ENCODE data around the gene UEVLD. TPM values are rescaled to one million over a fixed set of nuclear protein-coding genes. Genes with fewer than 3 reads are reported as not detected.

UEVLD gene
- total RNA-seq, 1 experiment from 2014 or later, result 15.9 TPM

DNA sequence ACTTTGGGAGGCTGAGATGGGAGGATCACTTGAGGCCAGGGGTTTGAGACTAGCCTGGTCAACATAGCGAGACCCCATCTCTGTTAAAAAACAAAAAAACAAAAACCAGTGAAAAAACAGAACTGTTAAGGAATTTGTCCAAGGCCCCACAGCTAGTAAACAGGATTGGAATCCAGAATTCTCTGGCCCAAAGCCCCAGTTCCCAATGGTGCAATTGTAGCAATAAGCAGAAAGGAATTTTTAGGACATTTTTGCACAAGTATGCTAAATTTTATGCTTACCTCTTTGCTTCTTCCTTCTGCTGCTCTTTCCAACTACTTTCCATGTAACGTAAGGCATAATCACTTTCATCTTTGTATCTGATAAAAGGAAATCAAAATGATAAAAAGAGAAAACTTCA is 22.7 kb upstream of the UEVLD start:
- intact Hi-C loops (cut with micrococcal nuclease; ENCODE audit: unreplicated experiment), result no loop called here
- BruUV-seq (replicated peaks), result no TSS peak
- H3K9me3 Mint-ChIP-seq (ENCODE audit: unreplicated experiment), result no peaks in the 10 kb centered on the region
- POLR2A ChIA-PET, result no interaction called here
- no peak overlapping the region for H3K27ac Mint-ChIP-seq (ENCODE audit: unreplicated experiment)
- peaks cover 54% of the 10 kb centered on the region for H3K36me3 Mint-ChIP-seq (ENCODE audit: insufficient read depth, unreplicated experiment)
- CTCF ChIA-PET, result no interaction called here
- peaks cover 3% of the 10 kb centered on the region; the same call in 1 of the 2 replicates for H3K36me3 ChIP-seq (ENCODE audit: control insufficient read depth, insufficient read depth, low read length)
- H3K27me3 ChIP-seq (replicated peaks; ENCODE audit: control insufficient read depth, insufficient read depth, low read length), result no peaks in the 10 kb centered on the region
- DNase-seq, result no peak
- H3K4me3 ChIP-seq (ENCODE audit: low read depth, low read length), result no peak overlapping the region
- no peaks in the 10 kb centered on the region for H3K27me3 Mint-ChIP-seq (ENCODE audit: insufficient read depth, unreplicated experiment)
- TF ChIP-seq, protein P1, sequence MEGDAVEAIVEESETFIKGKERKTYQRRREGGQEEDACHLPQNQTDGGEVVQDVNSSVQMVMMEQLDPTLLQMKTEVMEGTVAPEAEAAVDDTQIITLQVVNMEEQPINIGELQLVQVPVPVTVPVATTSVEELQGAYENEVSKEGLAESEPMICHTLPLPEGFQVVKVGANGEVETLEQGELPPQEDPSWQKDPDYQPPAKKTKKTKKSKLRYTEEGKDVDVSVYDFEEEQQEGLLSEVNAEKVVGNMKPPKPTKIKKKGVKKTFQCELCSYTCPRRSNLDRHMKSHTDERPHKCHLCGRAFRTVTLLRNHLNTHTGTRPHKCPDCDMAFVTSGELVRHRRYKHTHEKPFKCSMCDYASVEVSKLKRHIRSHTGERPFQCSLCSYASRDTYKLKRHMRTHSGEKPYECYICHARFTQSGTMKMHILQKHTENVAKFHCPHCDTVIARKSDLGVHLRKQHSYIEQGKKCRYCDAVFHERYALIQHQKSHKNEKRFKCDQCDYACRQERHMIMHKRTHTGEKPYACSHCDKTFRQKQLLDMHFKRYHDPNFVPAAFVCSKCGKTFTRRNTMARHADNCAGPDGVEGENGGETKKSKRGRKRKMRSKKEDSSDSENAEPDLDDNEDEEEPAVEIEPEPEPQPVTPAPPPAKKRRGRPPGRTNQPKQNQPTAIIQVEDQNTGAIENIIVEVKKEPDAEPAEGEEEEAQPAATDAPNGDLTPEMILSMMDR (IDR thresholded peaks at IDR 0.05; ENCODE audit: insufficient read depth in 1 of 2, low read depth in 1 of 2, low read length in 1 of 2, severe bottlenecking in 1 of 2, unreplicated experiment in 1 of 2), result no peak
- no peaks in the 10 kb centered on the region for H3K9me3 ChIP-seq
- no peak overlapping the region for H3K4me3 Mint-ChIP-seq (ENCODE audit: unreplicated experiment)
- no peaks in the 10 kb centered on the region for H3K4me1 Mint-ChIP-seq (ENCODE audit: low read depth, unreplicated experiment)
- H3K4me1 ChIP-seq, result no peaks in the 10 kb centered on the region

DNA sequence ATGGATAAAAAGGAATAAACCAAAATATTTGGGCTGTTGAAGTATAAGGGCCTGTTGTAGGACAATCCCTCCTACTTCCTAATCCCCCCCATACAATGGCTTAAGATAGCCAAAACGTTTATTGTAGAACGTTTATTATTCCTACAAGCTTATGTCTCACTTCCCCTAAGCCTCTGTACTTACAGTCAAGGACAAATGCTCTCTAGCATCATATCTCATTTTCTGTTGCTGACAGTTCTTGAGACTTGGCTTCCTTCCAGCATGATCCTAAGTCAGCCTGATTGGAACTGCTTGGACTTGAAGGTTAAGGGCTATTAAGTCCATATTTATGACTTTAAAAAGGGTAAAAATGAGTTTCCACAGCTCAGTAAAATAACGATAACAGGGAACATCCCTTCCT is 19.8 kb upstream of the UEVLD start:
- CTCF ChIA-PET, result no interaction called here
- BruUV-seq (replicated peaks), result no TSS peak
- Histone ChIP-seq H3K36me3 (ENCODE audit: control insufficient read depth, insufficient read depth, low read length) (peaks cover 4% of the 10 kb centered on the region; the same call in 1 of the 2 replicates), H3K9me3 (no peaks in the 10 kb centered on the region), H3K27me3 (replicated peaks; ENCODE audit: control insufficient read depth, insufficient read depth, low read length) (no peaks in the 10 kb centered on the region), H3K4me3 (ENCODE audit: low read depth, low read length) (no peak overlapping the region), H3K4me1 (no peaks in the 10 kb centered on the region)
- TF ChIP-seq, protein P1 (IDR thresholded peaks at IDR 0.05; ENCODE audit: insufficient read depth in 1 of 2, low read depth in 1 of 2, low read length in 1 of 2, severe bottlenecking in 1 of 2, unreplicated experiment in 1 of 2), result no peak
- Mint-ChIP-seq H3K4me1 (ENCODE audit: low read depth, unreplicated experiment) (no peaks in the 10 kb centered on the region), H3K4me3 (ENCODE audit: unreplicated experiment) (no peak overlapping the region), H3K27ac (ENCODE audit: unreplicated experiment) (no peak overlapping the region), H3K27me3 (ENCODE audit: insufficient read depth, unreplicated experiment) (no peaks in the 10 kb centered on the region), H3K36me3 (ENCODE audit: insufficient read depth, unreplicated experiment) (peaks cover 57% of the 10 kb centered on the region), H3K9me3 (ENCODE audit: unreplicated experiment) (no peaks in the 10 kb centered on the region)
- POLR2A ChIA-PET, result interaction anchor here (0.6 kb wide), 1 partner anchor 38 kb away, joined by 3 read pairs; no protein-coding TSS in a partner anchor
- DNase-seq, result no peak
- intact Hi-C loops (cut with micrococcal nuclease; ENCODE audit: unreplicated experiment), result no loop called here

DNA sequence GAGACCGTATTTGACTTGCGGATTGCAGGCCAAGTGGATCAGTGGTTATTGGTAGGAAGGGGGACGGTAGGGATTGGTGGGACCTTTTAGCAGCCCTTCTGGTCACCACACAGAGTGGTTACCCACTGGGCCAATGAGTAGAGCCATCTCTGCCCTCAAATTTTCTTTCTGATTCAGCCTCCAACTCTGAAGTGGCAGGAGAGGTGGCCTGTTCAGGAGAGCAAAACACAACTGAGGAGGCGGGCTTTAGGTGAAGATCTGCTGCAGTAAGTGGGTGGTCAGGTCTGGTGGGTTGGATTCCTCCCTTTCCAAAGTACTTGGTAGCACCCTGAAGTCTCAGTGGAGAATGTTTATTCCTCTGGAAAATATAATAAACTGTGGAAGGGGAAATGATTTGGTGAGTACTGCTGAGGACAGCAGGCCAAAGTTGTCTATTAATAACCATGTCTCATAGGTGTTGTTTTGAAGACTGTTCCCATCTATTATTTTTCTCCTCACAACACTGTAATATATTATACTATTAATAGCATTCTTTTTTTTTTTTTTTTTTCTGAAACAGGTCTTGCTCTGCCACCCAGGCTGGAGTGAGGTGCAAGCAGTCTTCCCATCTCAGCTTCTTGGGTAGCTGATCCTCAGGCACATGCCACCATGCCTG is 12.5 kb upstream of the UEVLD start:
- BruUV-seq (replicated peaks), result no TSS peak
- POLR2A ChIA-PET, result no interaction called here
- no peak overlapping the region for H3K27ac Mint-ChIP-seq (ENCODE audit: unreplicated experiment)

More for the DNA sequence above, 12.5 kb upstream of the UEVLD start:
- Histone ChIP-seq H3K4me1 (no peaks in the 10 kb centered on the region), H3K36me3 (ENCODE audit: control insufficient read depth, insufficient read depth, low read length) (peaks cover 2% of the 10 kb centered on the region; the same call in 1 of the 2 replicates), H3K4me3 (ENCODE audit: low read depth, low read length) (no peak overlapping the region), H3K9me3 (no peaks in the 10 kb centered on the region), H3K27me3 (replicated peaks; ENCODE audit: control insufficient read depth, insufficient read depth, low read length) (no peaks in the 10 kb centered on the region)
- H3K4me3 Mint-ChIP-seq (ENCODE audit: unreplicated experiment), result no peak overlapping the region
- TF ChIP-seq, protein P1 (IDR thresholded peaks at IDR 0.05; ENCODE audit: insufficient read depth in 1 of 2, low read depth in 1 of 2, low read length in 1 of 2, severe bottlenecking in 1 of 2, unreplicated experiment in 1 of 2), result no peak
- CTCF ChIA-PET, result no interaction called here
- no peaks in the 10 kb centered on the region for H3K4me1 Mint-ChIP-seq (ENCODE audit: low read depth, unreplicated experiment)
- H3K36me3 Mint-ChIP-seq (ENCODE audit: insufficient read depth, unreplicated experiment), result peaks cover 25% of the 10 kb centered on the region
- H3K9me3 Mint-ChIP-seq (ENCODE audit: unreplicated experiment), result no peaks in the 10 kb centered on the region
- intact Hi-C loops (cut with micrococcal nuclease; ENCODE audit: unreplicated experiment), result no loop called here
- no peaks in the 10 kb centered on the region for H3K27me3 Mint-ChIP-seq (ENCODE audit: insufficient read depth, unreplicated experiment)
- DNase-seq, result no peak

Measured in Caco-2 (cell line).